Tibial nerve (tissue), 4 donors: ENCODE data around the gene OR51S1.

Source experiments
- CTCF ChIP-seq, 5 experiments: fragments of 200-600 bp in 3 of 5; fragments of 450-650 bp in 2 of 5; sonication (generic) in 3 of 5; IDR thresholded peaks; one replicate each; pipeline ENCODE4 v1.5.1; 2016 to 2019; ENCODE audit warnings: antibody characterized with exemption in 5 of 5, mild to moderate bottlenecking in 3 of 5, moderate library complexity in 2 of 5
- EP300 ChIP-seq, 2 donors: sonication (generic); formaldehyde crosslinking; IDR thresholded peaks; one replicate each; pipeline ENCODE4 v1.6.1; 2017; ENCODE audit warnings: antibody characterized with exemption in 2 of 2, mild to moderate bottlenecking in 1 of 2
- POLR2A ChIP-seq, 2 donors: fragments of 450-650 bp; IDR thresholded peaks; one replicate each; pipeline ENCODE4 v1.6.1; 2017; ENCODE audit warnings: antibody characterized with exemption in 2 of 2, mild to moderate bottlenecking in 2 of 2, moderate library complexity in 2 of 2

- TF ChIP-seq POLR2A (IDR thresholded peaks at IDR 0.05) (no peak), CTCF (IDR thresholded peaks at IDR 0.05) (no peak), EP300 (IDR thresholded peaks at IDR 0.05) (no peak)
Measured at GRCh38 chr11:4862447-4863236, 13.6 kb upstream of the OR51S1 start.
